PC-3 (cell line): Measurements from ENCODE around the gene TEX14. TPM values are rescaled to one million over a fixed set of nuclear protein-coding genes. Genes with fewer than 3 reads are reported as not detected.
"Not testable (repeated sequence)": the region's sequence is repeated elsewhere in the genome, so short reads cannot be mapped to it uniquely, and the experiment has no call there.

Experiments
- ATAC-seq: fragments of 200-7000 bp; cut with Tn5 transposase; 2 replicates; pipeline ENCODE4 v1.9.1; 2020; ENCODE audit warnings: mild to moderate bottlenecking, moderate library complexity
- BruUV-seq: library from RNA; stranded (reverse); fragments of 400-500 nt; replicated peaks from 2 replicates; lab custom pipeline; 2021; lab: Mats Ljungman, UMichigan
- CTCF ChIA-PET: fragments of 300-600 bp; sonication (Branson Sonifier 250); formaldehyde crosslinking; loops from one replicate; lab custom pipeline; 2022; ENCODE audit warnings: antibody characterized with exemption; lab: Charles Lee
- POLR2A ChIA-PET: fragments of 300-600 bp; sonication (Branson Sonifier 250); formaldehyde crosslinking; loops from one replicate; lab custom pipeline; 2022; ENCODE audit warnings: antibody characterized with exemption; ENCODE audit not compliant: unreplicated experiment; lab: Charles Lee
- DNase-seq: peaks from one replicate; pipeline ENCODE4 v3.0.0-alpha.2; 2015
- H2AFZ ChIP-seq: fragments of 300-600 bp; sonication (generic); 2 replicates; pipeline ENCODE4 v1.6.0; 2016; ENCODE audit warnings: antibody characterized with exemption, low read length
- H3F3A ChIP-seq: fragments of 300-600 bp; sonication (generic); one replicate; pipeline ENCODE4 v1.6.0; 2017; ENCODE audit warnings: antibody characterized with exemption, low read length, control low read depth, mild to moderate bottlenecking; ENCODE audit not compliant: unreplicated experiment
- H3K27ac ChIP-seq: fragments of 300-600 bp; sonication (generic); 2 replicates; pipeline ENCODE4 v1.5.1; 2016; ENCODE audit warnings: mild to moderate bottlenecking, low read length
- H3K27me3 ChIP-seq: fragments of 300-600 bp; sonication (generic); 2 replicates; pipeline ENCODE4 v1.6.1; 2016; ENCODE audit warnings: low read length, mixed read lengths
- H3K36me3 ChIP-seq: fragments of 300-600 bp; sonication (generic); 2 replicates; pipeline ENCODE4 v1.6.1; 2016; ENCODE audit warnings: low read depth, mixed run types, low read length, mixed read lengths
- H3K4me1 ChIP-seq: fragments of 300-600 bp; sonication (generic); 2 replicates; pipeline ENCODE4 v1.5.1; 2016; ENCODE audit warnings: low read length; ENCODE audit not compliant: insufficient read depth
- H3K4me2 ChIP-seq: fragments of 300-600 bp; sonication (generic); 2 replicates; pipeline ENCODE4 v1.6.0; 2016; ENCODE audit warnings: low read length
- H3K4me3 ChIP-seq: fragments of 300-600 bp; sonication (generic); 2 replicates; pipeline ENCODE4 v1.5.1; 2016; ENCODE audit warnings: mild to moderate bottlenecking, low read length, mixed read lengths
- H3K79me2 ChIP-seq: fragments of 300-600 bp; sonication (generic); 2 replicates; pipeline ENCODE4 v1.6.1; 2017; ENCODE audit warnings: low read length, mixed read lengths
- H3K9ac ChIP-seq: fragments of 300-600 bp; sonication (generic); 2 replicates; pipeline ENCODE4 v1.6.0; 2016; ENCODE audit warnings: mild to moderate bottlenecking, low read length
- H3K9me2 ChIP-seq: fragments of 300-600 bp; sonication (generic); replicated peaks from 2 replicates; pipeline ENCODE4 v1.6.1; 2016; ENCODE audit warnings: mixed run types, low read length, mixed read lengths
- H3K9me3 ChIP-seq: fragments of 300-600 bp; sonication (generic); 2 replicates; pipeline ENCODE4 v1.6.1; 2016; ENCODE audit warnings: low read length, mixed read lengths
- H4K20me1 ChIP-seq: fragments of 300-600 bp; sonication (generic); 2 replicates; pipeline ENCODE4 v1.6.1; 2016; ENCODE audit warnings: low read length, mixed read lengths
- EZH2 ChIP-seq: fragments of 300-600 bp; sonication (generic); IDR thresholded peaks from one replicate; pipeline ENCODE4 v1.6.1; 2017; ENCODE audit warnings: antibody characterized with exemption, mild to moderate bottlenecking, low read length; ENCODE audit not compliant: unreplicated experiment
- EZH2phosphoT487 ChIP-seq: fragments of 300-600 bp; sonication (generic); IDR thresholded peaks from 2 replicates; pipeline ENCODE4 v1.6.1; 2018; ENCODE audit warnings: mild to moderate bottlenecking, antibody characterized with exemption, low read length, borderline replicate concordance
- intact Hi-C: fragments of 100-400 bp; cut with micrococcal nuclease; formaldehyde crosslinking; loops from 2 replicates; pipeline ENCODE4 v1.9.0; 2023
- total RNA-seq: library from RNA; depleted of rRNA; stranded (reverse); fragments of >200 nt; gene quantifications from 2 replicates; pipeline ENCODE4 v1.2.3, GENCODE V29; 2014
- TF ChIP-seq, protein P1 (sequence below): fragments of 300-600 bp; sonication (generic); conservative IDR thresholded peaks from 2 replicates; pipeline ENCODE4 v1.5.1; 2017; ENCODE audit warnings: antibody characterized with exemption, low read depth, mild to moderate bottlenecking, low read length

The TEX14 gene
- total RNA-seq, 1 experiment from 2014 or later, result 0.29 TPM

GRCh38 chr17:58692239-58693055, 602 bp upstream of the TEX14 start, which contains the start of gene RAD51C:
Gene RAD51C (plus strand): TSS chr17:58692602. CDS start chr17:58692644, 42 bp downstream.
- H3K27me3 ChIP-seq, result no peaks in the 10 kb centered on the region
- H3K9ac ChIP-seq, result peak within 1 kb of the TSS; percentile 82
- POLR2A ChIA-PET, result interaction anchor here (0.5 to 0.7 kb wide), 2 partner anchors 9 to 97 kb away, joined by 3 to 8 read pairs; no protein-coding TSS in a partner anchor
- H3K9me2 ChIP-seq, result no peaks in the 10 kb centered on the region
- CTCF ChIA-PET, result interaction anchor here (0.6 kb wide), 1 partner anchor 25 kb away, joined by 4 read pairs; no protein-coding TSS in a partner anchor
- H2AFZ ChIP-seq, result peak within 1 kb of the TSS; percentile 98
- BruUV-seq, result TSS peak; percentile 97
- DNase-seq (peak; percentile 94), ATAC-seq (peak; percentile 99)
- peaks cover 31% of the 10 kb centered on the region for H3K79me2 ChIP-seq
- peaks cover 6% of the 10 kb centered on the region; the same call in 1 of the 2 replicates for H3K36me3 ChIP-seq
- peaks cover 23% of the 10 kb centered on the region for H3K4me1 ChIP-seq
- no peaks in the 10 kb centered on the region for H3K9me3 ChIP-seq
- H3K4me2 ChIP-seq, result peak within 1 kb of the TSS; percentile 91
- intact Hi-C loops, result loop anchor here (5.0 kb wide), 2 partner anchors 60 to 175 kb away; no protein-coding TSS in a partner anchor
- H3K4me3 ChIP-seq, result peak within 1 kb of the TSS; percentile 76
- TF ChIP-seq, protein P1, sequence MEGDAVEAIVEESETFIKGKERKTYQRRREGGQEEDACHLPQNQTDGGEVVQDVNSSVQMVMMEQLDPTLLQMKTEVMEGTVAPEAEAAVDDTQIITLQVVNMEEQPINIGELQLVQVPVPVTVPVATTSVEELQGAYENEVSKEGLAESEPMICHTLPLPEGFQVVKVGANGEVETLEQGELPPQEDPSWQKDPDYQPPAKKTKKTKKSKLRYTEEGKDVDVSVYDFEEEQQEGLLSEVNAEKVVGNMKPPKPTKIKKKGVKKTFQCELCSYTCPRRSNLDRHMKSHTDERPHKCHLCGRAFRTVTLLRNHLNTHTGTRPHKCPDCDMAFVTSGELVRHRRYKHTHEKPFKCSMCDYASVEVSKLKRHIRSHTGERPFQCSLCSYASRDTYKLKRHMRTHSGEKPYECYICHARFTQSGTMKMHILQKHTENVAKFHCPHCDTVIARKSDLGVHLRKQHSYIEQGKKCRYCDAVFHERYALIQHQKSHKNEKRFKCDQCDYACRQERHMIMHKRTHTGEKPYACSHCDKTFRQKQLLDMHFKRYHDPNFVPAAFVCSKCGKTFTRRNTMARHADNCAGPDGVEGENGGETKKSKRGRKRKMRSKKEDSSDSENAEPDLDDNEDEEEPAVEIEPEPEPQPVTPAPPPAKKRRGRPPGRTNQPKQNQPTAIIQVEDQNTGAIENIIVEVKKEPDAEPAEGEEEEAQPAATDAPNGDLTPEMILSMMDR, result no peak
- no peak for TF ChIP-seq EZH2
- no peak for TF ChIP-seq EZH2phosphoT487
- H3K27ac ChIP-seq, result peak within 1 kb of the TSS; percentile 46
- H3F3A ChIP-seq, result no peaks in the 10 kb centered on the region
- no peaks in the 10 kb centered on the region for H4K20me1 ChIP-seq

DNA sequence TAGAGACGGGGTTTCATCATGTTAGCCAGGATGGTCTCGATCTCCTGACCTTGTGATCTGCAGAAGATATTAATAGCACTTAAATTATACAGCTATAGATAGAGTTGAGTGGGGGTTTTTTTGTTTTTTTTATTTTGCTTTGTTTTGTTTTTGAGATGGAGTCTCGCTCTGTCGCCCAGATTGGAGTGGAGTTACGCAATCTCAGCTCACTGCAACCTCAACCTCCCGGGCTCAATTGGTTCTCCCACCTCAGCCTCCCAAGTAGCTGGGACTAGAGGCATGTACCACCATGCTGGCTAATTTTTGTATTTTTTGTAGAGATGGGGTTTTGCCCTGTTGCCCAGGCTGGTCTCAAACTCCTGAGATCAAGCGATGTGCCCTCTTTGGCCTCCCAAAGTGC, 1.8 kb downstream of the TEX14 start:
- DNase-seq, H3K27ac ChIP-seq, H3K9ac ChIP-seq, H3K9me2 ChIP-seq, H4K20me1 ChIP-seq, H3F3A ChIP-seq, H3K9me3 ChIP-seq, CTCF ChIA-PET, H2AFZ ChIP-seq, H3K4me3 ChIP-seq, BruUV-seq, POLR2A ChIA-PET, H3K36me3 ChIP-seq, ATAC-seq, H3K27me3 ChIP-seq, H3K4me2 ChIP-seq: not testable (repeated sequence)
- intact Hi-C loops, result loop anchor here (5.0 kb wide), 2 partner anchors 58 to 173 kb away; no protein-coding TSS in a partner anchor
- peaks cover 26% of the 10 kb centered on the region for H3K79me2 ChIP-seq
- peaks cover 23% of the 10 kb centered on the region for H3K4me1 ChIP-seq

GRCh38 chr17:58688521-58688920, 3.3 kb downstream of the TEX14 start:
- no peak for ATAC-seq
- TF ChIP-seq, protein P1, result no peak
- TF ChIP-seq EZH2 (no peak), EZH2phosphoT487 (no peak)
- POLR2A ChIA-PET, result no interaction called here
- Histone ChIP-seq H3K4me2 (no peak overlapping the region), H3K9me3 (no peaks in the 10 kb centered on the region), H3K36me3 (no peaks in the 10 kb centered on the region), H2AFZ (no peak overlapping the region), H3K27me3 (no peaks in the 10 kb centered on the region), H3K79me2 (peaks cover 11% of the 10 kb centered on the region), H3K9ac (no peak overlapping the region), H3F3A (no peaks in the 10 kb centered on the region), H4K20me1 (no peaks in the 10 kb centered on the region), H3K27ac (no peak overlapping the region), H3K9me2 (no peaks in the 10 kb centered on the region), H3K4me1 (peaks cover 10% of the 10 kb centered on the region), H3K4me3 (no peak overlapping the region)
- intact Hi-C loops, result no loop called here
- DNase-seq, result no peak
- CTCF ChIA-PET, result no interaction called here
- no TSS peak for BruUV-seq
